HG02610 (cell line): ENCODE measurements around the gene USP7.
A peak's percentile ranks its signal among the peaks of the same experiment; 100 is the strongest.
"Not testable (repeated sequence)": the region's sequence is repeated elsewhere in the genome, so short reads cannot be mapped to it uniquely, and the experiment has no call there.

Experiments used
- ATAC-seq: cut with Tn5 transposase; IDR thresholded peaks from one replicate; pipeline ENCODE4 v1.9.1; 2021; ENCODE audit warnings: mild to moderate bottlenecking, moderate library complexity; ENCODE audit not compliant: unreplicated experiment

USP7 gene

DNA sequence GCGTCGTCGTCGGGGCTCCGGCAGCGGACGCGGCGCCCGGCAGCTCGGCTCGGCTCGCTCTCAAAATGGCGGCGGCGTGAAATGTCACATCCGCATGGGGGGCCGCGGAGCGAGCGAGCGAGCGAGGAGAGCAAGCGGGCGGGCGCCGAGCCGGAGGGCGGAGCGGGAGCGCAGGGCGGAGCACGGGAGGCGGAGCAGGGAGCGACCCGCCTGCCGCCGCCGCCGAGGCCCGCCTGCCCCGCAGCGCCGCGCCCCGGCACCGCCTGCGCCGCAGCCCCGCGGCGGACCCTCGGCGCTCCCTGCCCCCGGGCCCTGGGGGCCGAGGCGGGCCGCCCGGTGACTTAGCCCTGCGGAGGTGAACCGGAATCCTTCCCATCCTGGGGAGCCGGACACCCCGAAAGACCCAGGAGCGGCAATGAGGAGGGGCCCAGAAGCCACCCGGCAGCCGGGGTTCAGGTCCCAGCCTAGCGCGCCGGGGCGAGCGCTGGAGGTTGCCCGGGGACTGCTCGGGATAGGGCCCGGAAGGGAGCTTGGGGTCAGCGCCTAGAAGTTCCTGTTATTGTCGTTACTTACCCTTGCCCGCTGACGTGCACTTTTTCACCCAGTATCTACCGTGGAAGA, at the start of gene USP7:
Gene USP7 (minus strand): TSS at position 86 of the 621 bp plus-strand sequence. CDS start 621 bp downstream, outside the sequence.
- ATAC-seq, result peak; percentile 87

- no peak for ATAC-seq
These were observed 49.8 kb upstream of the USP7 start for GRCh38 chr16:9013508-9013864.

GRCh38 chr16:9012848-9013507, 49.3 kb upstream of the USP7 start:
- no peak for ATAC-seq

DNA sequence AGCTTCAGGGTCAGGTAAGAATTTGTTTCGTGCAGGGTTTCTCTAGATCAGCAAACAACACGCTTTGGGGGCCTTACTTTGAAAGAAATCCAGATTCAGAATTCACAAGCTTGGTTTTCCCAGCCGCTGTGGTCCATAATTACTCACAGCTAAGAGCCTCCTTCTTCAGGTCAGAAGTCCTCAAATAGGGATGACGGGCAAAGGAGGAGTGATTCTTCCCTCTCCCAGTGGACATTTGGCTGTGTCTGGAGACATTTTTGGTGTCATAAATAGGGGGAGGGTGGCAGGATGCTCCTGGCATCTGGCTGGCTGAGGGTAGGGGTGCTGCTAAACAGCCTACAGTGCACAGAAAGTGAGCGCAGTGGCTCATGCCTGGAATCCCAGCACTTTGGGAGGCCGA, 48.6 kb upstream of the USP7 start:
- ATAC-seq, result no peak

- ATAC-seq, result peak; percentile 74
These were observed 45.0 kb upstream of the USP7 start for GRCh38 chr16:9008601-9009260.

DNA sequence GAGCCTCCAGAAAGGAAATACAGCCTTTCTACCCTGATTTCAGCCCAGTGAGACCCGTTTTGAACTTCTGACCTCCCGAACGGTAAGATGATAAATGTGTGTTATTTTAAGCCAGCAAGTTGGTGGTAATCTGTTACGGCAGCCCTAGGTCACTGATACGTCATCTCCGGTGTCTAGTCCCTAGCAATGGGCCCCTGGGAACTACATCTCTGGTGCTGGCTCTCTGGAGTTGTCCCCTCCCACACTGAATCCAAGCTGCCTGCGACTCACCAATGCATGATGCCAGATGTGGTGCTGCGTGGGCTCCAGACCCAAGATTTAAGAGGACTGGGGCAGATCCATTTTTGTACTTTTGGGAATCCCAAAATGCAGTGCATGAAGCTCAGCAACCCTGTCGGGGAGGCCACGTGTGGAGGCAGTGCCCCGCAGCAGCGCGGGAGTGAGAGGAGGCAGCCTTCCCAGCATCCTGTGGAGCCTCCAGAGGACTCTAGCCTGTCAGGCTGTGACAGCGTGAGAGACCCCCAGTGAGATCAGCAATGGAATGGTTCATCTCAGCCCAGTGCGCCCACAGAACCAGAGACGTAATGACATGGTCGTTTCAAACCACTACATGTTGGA, 43.6 kb upstream of the USP7 start:
- no peak for ATAC-seq

DNA sequence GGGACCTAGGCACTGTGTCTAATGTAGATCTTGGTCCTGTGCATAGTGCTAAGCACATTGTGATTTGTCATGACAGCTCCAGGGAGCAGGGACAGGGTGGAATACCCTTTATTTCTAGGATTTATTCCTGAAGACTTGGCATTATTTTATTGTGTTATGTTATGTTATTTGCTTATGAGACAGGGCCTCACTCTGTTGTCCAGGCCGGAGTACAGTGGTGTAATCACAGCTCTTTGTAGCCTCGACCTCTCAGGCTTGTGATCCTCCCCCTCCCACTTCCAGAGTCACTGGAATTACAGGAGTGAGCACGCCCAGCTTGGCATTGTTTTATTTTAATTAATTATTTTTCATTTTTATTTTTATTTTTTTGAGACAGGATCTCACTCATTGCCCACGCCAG, 40.5 kb upstream of the USP7 start:
- no peak for ATAC-seq

- ATAC-seq, result no peak
These were observed 40.1 kb upstream of the USP7 start for GRCh38 chr16:9003763-9004162.

- ATAC-seq, result no peak
These were observed 39.6 kb upstream of the USP7 start for GRCh38 chr16:9003322-9003721.

DNA sequence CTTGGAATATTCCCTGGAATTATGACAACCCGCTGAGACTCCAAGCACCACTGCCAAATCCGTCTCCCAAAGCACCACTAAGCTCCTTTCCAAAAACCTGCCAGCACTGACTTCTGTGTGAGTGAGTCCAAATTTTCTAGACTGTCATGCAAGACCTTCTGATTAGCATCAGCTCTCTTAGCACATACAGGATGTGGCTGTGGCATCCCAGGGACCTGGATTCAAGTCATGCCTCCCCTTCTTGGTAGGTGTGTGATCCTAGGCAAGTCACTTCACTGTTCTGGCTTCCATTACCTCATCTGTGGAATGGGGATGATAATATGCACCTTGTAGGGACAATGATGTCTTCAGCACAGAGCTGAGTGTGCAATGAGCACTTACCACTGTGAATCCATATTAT, 38.3 kb upstream of the USP7 start:
- no peak for ATAC-seq

DNA sequence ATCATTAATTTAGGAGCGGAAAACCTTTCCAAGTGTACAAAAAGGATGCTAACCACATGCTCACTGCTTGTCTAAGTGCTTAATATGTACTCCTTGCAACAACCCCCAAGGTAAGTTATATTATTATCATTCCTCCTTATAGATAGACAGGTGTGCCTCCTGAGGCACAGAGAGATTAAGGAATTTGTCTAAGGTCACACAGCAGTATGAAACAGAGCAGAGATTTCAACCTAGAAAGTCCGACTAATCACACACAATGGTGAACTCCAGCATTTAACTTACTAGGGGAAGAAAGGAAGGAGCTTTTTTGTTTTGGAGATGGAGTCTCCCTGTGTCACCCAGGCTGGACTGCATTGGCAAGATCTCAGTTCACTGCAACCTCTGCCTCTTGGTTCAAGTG, 37.0 kb upstream of the USP7 start:
- no peak for ATAC-seq

DNA sequence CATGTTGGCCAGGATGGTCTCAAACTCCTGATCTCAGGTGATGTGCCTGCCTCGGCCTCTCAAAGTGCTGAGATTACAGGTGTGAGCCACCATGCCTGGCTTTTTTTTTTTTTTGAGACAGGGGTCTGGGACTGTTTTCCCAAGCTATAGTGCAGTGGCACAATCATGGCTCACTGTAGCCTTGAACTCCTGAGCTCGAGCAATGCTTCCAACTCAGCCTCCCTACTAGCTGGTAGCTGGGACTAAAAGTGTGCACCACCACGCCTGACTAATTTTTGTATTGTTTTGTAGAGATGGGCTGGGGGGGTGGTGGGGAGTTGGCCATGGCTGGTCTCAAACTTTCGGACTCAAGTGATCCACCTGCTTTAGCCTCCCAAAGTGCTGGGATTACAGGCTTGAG, 36.1 kb upstream of the USP7 start:
- ATAC-seq, result no peak

DNA sequence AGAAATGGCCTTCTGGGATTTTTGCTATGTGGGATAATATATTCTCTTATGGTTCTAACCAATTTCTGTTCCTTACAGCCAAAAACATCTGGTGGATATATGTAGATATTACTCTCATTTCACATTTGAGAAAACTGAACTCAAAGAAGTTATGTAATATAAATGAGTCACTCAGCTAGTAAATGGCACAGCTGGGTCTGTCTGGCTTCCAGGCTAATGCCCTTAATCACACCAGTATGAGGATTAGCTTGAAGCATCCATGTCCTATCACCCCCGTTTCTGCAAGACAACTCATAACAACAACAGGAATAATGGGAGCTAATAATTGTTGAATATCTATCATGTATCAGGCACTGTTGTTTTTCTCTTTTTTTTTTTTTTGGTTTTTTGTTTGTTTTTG, 34.4 kb upstream of the USP7 start:
- no peak for ATAC-seq

DNA sequence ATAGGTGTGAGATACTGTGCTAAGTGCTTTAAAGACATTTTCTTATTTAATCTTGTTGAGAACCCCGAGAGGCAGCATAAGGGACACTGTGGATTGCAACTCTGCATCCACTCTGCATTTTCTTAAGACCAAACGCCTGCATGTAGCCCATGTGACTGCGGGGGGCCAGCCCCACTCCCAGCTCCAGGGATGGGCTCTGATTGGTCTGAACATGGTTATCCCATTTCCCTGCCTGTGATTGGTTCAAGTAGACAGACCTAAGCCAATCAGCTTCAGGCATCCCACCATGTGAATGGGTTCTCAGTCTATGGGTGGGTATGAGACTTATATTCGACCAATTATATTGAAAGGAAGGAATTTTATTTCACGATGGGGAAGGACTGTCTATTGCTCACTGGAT, 33.2 kb upstream of the USP7 start:
- no peak for ATAC-seq

- no peak for ATAC-seq
These were observed 26.7 kb upstream of the USP7 start for GRCh38 chr16:8990445-8990844.

- no peak for ATAC-seq
These were observed 25.6 kb upstream of the USP7 start for GRCh38 chr16:8989099-8989878.

DNA sequence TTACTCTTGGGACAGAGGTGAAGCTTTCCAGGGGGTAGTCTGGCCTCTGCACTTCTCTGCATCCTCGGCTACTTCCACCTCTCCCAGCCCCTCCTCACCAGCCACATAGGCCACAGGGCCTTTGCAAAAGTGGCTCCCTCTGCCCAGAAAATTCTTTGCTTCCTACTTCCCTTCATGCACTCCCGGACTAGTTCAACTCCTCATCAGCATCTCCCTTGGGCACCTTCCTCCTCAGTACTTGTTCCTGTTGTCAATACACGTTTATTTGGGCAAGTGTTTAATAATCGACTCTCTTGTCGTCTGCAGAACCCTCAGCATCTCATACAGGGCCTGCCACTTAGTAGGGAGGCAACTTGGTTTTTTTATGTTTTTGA, 23.1 kb upstream of the USP7 start:
- no peak for ATAC-seq

- ATAC-seq, result no peak
These were observed 22.4 kb upstream of the USP7 start for GRCh38 chr16:8986111-8986510.

DNA sequence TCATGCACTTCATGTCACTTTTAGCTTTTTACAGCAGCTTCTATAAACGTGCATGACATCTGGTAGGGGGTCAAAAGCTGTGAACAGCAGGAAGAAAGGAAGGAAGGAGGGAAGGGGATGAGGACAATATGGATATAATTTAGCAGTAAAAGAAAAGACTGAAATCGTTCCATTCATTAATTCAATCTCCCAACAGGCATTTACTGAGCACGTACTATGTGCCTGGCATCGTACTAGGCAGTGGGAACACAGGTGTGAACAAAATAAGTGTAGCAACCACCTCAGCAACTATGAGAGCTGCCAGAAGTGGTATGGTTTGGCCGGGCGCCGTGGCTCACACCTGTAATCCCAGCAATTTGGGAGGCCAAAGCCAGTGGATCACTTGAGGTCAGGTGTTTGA, 19.1 kb upstream of the USP7 start:
- ATAC-seq, result no peak

DNA sequence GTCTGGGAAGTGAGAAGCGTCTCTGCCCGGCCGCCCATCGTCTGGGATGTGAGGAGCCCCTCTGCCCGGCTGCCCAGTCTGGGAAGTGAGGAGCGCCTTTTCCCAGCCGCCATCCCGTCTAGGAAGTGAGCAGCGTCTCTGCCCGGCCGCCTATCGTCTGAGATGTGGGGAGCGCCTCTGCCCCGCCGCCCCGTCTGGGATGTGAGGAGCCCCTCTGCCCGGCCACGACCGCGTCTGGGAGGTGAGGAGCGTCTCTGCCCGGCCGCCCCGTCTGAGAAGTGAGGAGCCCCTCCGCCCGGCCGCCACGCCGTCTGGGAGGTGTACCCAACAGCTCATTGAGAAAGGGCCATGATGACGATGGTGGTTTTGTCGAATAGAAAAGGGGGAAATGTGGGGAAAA, 18.2 kb upstream of the USP7 start:
- ATAC-seq, result not testable (repeated sequence)

- ATAC-seq, result not testable (repeated sequence)
These were observed 12.5 kb upstream of the USP7 start for GRCh38 chr16:8976189-8976588.
